NB4 (cell line): ENCODE data around the gene CFAP157.
A peak's percentile ranks its signal among the peaks of the same experiment; 100 is the strongest.

Experiments
- DNase-seq: peaks from one replicate; pipeline ENCODE4 v3.0.0; 2010; ENCODE audit warnings: low read depth
- H3K4me3 ChIP-seq: one replicate; pipeline ENCODE4 v1.5.1; 2011; ENCODE audit warnings: mild to moderate bottlenecking, low read depth, low read length, moderate library complexity
- MYC ChIP-seq: IDR thresholded peaks from 2 replicates; pipeline ENCODE4 v1.6.1; 2011; ENCODE audit warnings: low read depth, low read length
- POLR2A ChIP-seq: IDR thresholded peaks from 2 replicates; pipeline ENCODE4 v1.6.1; 2011; ENCODE audit warnings: mild to moderate bottlenecking; ENCODE audit not compliant: insufficient read length; ENCODE audit errors: extremely low read depth
- TF ChIP-seq, protein P1 (sequence below): IDR thresholded peaks from one replicate; pipeline ENCODE4 v1.5.1; 2012; ENCODE audit warnings: low read depth, low read length
- TF ChIP-seq, protein P2 (sequence below): IDR thresholded peaks from 2 replicates; pipeline ENCODE4 v1.6.1; 2011; ENCODE audit warnings: low read depth, low read length

CFAP157 gene

DNA sequence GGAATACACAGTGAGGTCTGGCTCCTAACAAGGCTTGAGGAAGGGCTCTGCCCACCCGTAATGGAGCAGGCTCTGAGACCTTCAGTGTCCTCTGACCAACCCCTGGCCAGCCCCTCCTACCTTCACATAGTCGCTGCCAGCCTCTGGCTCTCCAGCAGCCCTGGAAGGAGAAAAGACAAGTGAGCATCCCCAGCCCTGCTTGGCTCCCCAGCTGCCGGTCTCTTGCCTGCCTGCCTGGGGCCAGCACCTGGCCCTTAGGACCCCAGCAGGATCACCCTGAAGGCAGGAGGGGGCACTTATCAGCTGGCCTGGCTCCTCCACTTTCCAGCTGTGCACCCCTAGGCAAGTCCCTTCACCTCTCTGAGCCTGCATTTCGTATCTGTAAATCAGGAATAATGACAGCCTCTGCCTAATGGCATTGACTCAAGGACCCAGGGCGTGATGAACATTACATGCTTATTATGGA is 54.7 kb downstream of the CFAP157 start:
- DNase-seq, result no peak
- no peak for TF ChIP-seq POLR2A
- TF ChIP-seq, protein P1, sequence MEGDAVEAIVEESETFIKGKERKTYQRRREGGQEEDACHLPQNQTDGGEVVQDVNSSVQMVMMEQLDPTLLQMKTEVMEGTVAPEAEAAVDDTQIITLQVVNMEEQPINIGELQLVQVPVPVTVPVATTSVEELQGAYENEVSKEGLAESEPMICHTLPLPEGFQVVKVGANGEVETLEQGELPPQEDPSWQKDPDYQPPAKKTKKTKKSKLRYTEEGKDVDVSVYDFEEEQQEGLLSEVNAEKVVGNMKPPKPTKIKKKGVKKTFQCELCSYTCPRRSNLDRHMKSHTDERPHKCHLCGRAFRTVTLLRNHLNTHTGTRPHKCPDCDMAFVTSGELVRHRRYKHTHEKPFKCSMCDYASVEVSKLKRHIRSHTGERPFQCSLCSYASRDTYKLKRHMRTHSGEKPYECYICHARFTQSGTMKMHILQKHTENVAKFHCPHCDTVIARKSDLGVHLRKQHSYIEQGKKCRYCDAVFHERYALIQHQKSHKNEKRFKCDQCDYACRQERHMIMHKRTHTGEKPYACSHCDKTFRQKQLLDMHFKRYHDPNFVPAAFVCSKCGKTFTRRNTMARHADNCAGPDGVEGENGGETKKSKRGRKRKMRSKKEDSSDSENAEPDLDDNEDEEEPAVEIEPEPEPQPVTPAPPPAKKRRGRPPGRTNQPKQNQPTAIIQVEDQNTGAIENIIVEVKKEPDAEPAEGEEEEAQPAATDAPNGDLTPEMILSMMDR, result no peak
- no peak for TF ChIP-seq MYC
- TF ChIP-seq, protein P2, sequence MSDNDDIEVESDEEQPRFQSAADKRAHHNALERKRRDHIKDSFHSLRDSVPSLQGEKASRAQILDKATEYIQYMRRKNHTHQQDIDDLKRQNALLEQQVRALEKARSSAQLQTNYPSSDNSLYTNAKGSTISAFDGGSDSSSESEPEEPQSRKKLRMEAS, result no peak
- no peak overlapping the region for H3K4me3 ChIP-seq

GRCh38 chr9:127762111-127762676 is 55.4 kb downstream of the CFAP157 start:
- H3K4me3 ChIP-seq, result no peak overlapping the region
- TF ChIP-seq POLR2A (no peak), MYC (no peak)
- TF ChIP-seq, protein P1, result no peak
- TF ChIP-seq, protein P2, result no peak
- DNase-seq, result peak; percentile 18

GRCh38 chr9:127763918-127764384 is 57.2 kb downstream of the CFAP157 start:
- TF ChIP-seq, protein P1, result peak; percentile 37
- TF ChIP-seq MYC (no peak), POLR2A (no peak)
- peak; percentile 58 for DNase-seq
- no peak overlapping the region for H3K4me3 ChIP-seq

DNA sequence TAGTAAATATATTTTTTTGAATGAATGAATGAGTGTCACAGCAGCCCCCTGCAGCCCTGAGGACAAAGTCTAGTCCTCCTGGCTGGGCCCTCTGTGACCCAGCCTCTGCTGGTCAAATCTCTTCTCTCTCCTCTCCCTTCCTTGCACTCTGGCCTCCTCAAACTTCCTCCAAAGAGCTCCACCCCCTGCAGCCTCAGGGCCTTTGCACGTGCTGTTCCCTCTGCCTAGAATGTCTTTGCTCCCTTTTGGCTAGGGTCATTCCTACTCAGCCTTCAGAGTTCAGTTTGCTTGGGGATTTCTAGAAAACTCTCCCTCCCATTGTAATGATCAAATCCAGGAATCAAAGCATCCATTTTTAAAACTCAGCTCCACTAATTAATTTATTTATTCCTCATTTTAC is 58.6 kb downstream of the CFAP157 start:
- no peak overlapping the region for H3K4me3 ChIP-seq
- TF ChIP-seq, protein P1, result no peak
- TF ChIP-seq, protein P2, result no peak
- TF ChIP-seq MYC (no peak), POLR2A (no peak)
- DNase-seq, result no peak
